ENCODE results near the gene DERL3.

Gene DERL3

DNA sequence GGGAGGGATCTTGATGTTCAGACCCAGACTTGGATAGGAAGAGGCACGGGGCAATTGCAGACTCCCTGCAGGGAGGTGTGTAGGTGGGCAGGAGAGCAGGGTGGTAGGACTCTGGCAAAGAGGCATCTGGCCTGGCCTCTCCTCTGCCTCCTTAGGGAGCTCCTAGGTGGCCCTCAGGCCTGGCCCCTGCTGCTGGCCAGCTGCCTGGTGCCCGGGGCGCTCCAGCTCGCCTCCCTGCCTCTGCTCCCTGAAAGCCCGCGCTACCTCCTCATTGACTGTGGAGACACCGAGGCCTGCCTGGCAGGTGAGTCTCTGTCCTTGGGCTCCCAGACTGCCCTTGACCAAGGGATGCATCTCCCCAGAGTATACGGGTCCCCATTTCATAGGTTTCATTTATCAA, 38.8 kb upstream of the DERL3 start:
- TF ChIP-seq FOXP2 (optimal IDR thresholded peaks at IDR 0.05; ENCODE audit: borderline replicate concordance, extremely low read depth, extremely low read length, insufficient read depth) (no peak), POLR2AphosphoS5 (IDR thresholded peaks at IDR 0.05; ENCODE audit: low read depth, low read length) (no peak), SIN3A (IDR thresholded peaks at IDR 0.05; ENCODE audit: borderline replicate concordance, insufficient read depth, low read length) (no peak), TAF1 (IDR thresholded peaks at IDR 0.05; ENCODE audit: borderline replicate concordance, insufficient read depth, low read length) (no peak)
- TF ChIP-seq, protein P1, sequence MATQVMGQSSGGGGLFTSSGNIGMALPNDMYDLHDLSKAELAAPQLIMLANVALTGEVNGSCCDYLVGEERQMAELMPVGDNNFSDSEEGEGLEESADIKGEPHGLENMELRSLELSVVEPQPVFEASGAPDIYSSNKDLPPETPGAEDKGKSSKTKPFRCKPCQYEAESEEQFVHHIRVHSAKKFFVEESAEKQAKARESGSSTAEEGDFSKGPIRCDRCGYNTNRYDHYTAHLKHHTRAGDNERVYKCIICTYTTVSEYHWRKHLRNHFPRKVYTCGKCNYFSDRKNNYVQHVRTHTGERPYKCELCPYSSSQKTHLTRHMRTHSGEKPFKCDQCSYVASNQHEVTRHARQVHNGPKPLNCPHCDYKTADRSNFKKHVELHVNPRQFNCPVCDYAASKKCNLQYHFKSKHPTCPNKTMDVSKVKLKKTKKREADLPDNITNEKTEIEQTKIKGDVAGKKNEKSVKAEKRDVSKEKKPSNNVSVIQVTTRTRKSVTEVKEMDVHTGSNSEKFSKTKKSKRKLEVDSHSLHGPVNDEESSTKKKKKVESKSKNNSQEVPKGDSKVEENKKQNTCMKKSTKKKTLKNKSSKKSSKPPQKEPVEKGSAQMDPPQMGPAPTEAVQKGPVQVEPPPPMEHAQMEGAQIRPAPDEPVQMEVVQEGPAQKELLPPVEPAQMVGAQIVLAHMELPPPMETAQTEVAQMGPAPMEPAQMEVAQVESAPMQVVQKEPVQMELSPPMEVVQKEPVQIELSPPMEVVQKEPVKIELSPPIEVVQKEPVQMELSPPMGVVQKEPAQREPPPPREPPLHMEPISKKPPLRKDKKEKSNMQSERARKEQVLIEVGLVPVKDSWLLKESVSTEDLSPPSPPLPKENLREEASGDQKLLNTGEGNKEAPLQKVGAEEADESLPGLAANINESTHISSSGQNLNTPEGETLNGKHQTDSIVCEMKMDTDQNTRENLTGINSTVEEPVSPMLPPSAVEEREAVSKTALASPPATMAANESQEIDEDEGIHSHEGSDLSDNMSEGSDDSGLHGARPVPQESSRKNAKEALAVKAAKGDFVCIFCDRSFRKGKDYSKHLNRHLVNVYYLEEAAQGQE (IDR thresholded peaks at IDR 0.05; ENCODE audit: insufficient read depth in 1 of 2, low read depth in 2 of 2, low read length in 2 of 2) = no peak

DNA sequence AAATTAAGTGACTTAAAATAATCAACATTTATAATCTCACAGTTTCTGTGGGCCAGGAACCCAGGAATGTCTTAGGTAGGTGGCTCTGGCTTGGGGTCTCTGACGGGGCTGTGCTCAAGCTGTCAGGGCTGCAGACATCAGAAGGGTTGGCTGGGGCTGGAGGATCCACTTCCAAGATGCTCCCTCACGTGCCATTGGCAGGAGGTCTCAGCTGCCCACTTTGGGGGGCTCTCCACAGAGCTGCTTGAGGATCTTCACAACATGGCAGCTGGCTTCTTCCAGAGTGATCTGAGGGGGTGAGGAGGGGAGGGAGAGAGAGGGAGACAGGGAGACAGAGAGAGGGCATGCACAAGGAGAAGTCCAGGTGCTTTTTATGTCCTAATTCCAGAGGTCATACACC, 37.0 kb upstream of the DERL3 start:
- TF ChIP-seq TAF1 (IDR thresholded peaks at IDR 0.05; ENCODE audit: borderline replicate concordance, insufficient read depth, low read length) = no peak
- no peak for TF ChIP-seq SIN3A (IDR thresholded peaks at IDR 0.05; ENCODE audit: borderline replicate concordance, insufficient read depth, low read length)
- no peak for TF ChIP-seq POLR2AphosphoS5 (IDR thresholded peaks at IDR 0.05; ENCODE audit: low read depth, low read length)
- TF ChIP-seq, protein P1 (IDR thresholded peaks at IDR 0.05; ENCODE audit: insufficient read depth in 1 of 2, low read depth in 2 of 2, low read length in 2 of 2) = no peak
- TF ChIP-seq FOXP2 (optimal IDR thresholded peaks at IDR 0.05; ENCODE audit: borderline replicate concordance, extremely low read depth, extremely low read length, insufficient read depth) = no peak

DNA sequence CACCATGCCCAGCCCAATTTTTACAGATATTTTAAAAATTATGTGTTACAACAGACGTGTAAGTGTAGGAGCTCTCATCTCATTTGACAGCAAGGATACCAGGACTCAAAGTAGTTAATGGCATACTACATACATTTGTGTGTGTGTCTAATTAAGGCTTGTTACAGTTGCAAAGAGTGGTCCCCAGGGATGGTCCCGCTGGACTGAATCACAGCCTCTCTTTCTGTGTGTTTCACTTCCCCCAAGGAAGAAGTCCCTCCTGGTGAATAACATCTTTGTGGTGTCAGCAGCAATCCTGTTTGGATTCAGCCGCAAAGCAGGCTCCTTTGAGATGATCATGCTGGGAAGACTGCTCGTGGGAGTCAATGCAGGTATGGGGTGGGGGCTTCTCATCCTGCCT, 36.1 kb upstream of the DERL3 start:
- TF ChIP-seq, protein P1 (IDR thresholded peaks at IDR 0.05; ENCODE audit: insufficient read depth in 1 of 2, low read depth in 2 of 2, low read length in 2 of 2) = no peak
- TF ChIP-seq FOXP2 (optimal IDR thresholded peaks at IDR 0.05; ENCODE audit: borderline replicate concordance, extremely low read depth, extremely low read length, insufficient read depth) = no peak
- no peak for TF ChIP-seq POLR2AphosphoS5 (IDR thresholded peaks at IDR 0.05; ENCODE audit: low read depth, low read length)
- no peak for TF ChIP-seq SIN3A (IDR thresholded peaks at IDR 0.05; ENCODE audit: borderline replicate concordance, insufficient read depth, low read length)
- TF ChIP-seq TAF1 (IDR thresholded peaks at IDR 0.05; ENCODE audit: borderline replicate concordance, insufficient read depth, low read length) = no peak

DNA sequence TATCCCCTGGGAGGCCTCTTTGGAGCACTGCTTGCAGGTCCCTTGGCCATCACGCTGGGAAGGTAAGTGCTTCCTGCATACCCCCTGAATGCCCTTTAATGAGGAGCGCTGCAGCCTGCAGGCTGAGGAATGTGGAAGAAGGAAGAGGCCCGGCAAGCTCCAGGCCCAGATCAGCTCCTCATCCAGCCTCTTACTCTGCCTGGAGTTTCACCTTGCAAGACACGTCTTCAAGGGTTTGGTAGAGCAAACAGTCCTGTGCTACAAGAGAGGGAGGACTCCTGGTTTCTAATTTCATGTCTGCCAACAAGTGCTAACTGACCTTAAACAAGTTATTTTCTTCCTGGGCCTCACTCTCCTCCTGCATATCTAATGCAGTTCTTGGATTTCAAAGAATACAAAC, 29.8 kb upstream of the DERL3 start:
- TF ChIP-seq, protein P1 (IDR thresholded peaks at IDR 0.05; ENCODE audit: insufficient read depth in 1 of 2, low read depth in 2 of 2, low read length in 2 of 2) = no peak
- no peak for TF ChIP-seq SIN3A (IDR thresholded peaks at IDR 0.05; ENCODE audit: borderline replicate concordance, insufficient read depth, low read length)

DNA sequence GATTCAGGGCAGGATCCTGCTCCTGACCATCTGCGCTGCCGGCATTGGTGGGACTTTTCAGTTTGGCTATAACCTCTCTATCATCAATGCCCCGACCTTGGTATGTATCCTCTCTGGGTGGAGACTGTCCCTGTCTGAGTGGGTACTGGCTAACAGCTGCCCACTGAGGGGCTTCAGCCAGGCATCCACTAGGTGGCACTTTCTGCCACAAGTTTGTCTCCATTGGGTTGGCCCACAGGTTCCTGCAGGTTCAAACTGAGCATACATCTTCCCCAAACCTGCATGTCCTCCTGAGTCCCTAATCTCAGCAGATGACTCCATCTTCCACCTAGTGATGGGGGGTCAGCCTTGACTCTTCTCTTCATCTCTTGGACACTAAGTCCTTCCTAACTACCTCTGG, 23.3 kb upstream of the DERL3 start:
- no peak for TF ChIP-seq SIN3A (IDR thresholded peaks at IDR 0.05; ENCODE audit: borderline replicate concordance, insufficient read depth, low read length)
- TF ChIP-seq, protein P1 (IDR thresholded peaks at IDR 0.05; ENCODE audit: insufficient read depth in 1 of 2, low read depth in 2 of 2, low read length in 2 of 2) = no peak
- no peak for TF ChIP-seq POLR2AphosphoS5 (IDR thresholded peaks at IDR 0.05; ENCODE audit: low read depth, low read length)
- no peak for TF ChIP-seq TAF1 (IDR thresholded peaks at IDR 0.05; ENCODE audit: borderline replicate concordance, insufficient read depth, low read length)
- TF ChIP-seq FOXP2 (optimal IDR thresholded peaks at IDR 0.05; ENCODE audit: borderline replicate concordance, extremely low read depth, extremely low read length, insufficient read depth) = no peak
